Measurements from ENCODE around the gene WNT8B.

The WNT8B gene

DNA sequence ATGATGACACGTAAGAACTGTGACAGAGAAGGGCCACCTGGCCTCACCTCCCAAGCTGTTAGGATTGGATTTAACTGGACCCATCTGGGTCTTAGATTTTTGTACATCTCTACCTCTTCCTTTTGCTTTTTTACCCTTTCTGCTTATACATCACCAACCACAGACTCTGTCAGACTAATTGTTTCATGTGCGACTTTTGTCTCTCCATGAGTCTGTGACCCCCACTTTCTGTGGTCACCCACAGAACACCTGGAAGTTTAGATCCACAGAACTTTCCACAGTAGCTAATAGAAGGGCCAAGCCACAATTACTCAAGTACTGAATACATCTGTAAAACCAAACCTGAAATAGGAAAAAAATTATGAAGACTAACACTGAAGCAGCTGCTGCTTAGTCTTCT, 33.8 kb downstream of the WNT8B start:
- Histone ChIP-seq H3K36me3 (ENCODE audit: insufficient read depth, low read length) (peaks cover 59% of the 10 kb centered on the region; the same call in 1 of the 2 replicates), H2AFZ (ENCODE audit: low read length) (no peak overlapping the region), H3K4me2 (ENCODE audit: low read depth, low read length, poor library complexity, severe bottlenecking) (no peak overlapping the region), H4K20me1 (ENCODE audit: insufficient read depth, low read length, poor library complexity, severe bottlenecking) (no peaks in the 10 kb centered on the region), H3F3A (ENCODE audit: low read depth) (no peaks in the 10 kb centered on the region), H3K79me2 (ENCODE audit: insufficient read depth, low read length) (no peaks in the 10 kb centered on the region), H3K9ac (ENCODE audit: low read depth, low read length, poor library complexity, severe bottlenecking) (no peak overlapping the region), H3K27me3 (ENCODE audit: insufficient read depth, low read length, poor library complexity, severe bottlenecking) (no peaks in the 10 kb centered on the region), H3K9me2 (replicated peaks; ENCODE audit: low read depth, low read length) (no peaks in the 10 kb centered on the region), H3K4me3 (ENCODE audit: low read length, poor library complexity, severe bottlenecking) (no peak overlapping the region), H3K9me3 (ENCODE audit: insufficient read depth, low read depth, low read length) (no peaks in the 10 kb centered on the region), H3K4me1 (ENCODE audit: insufficient read depth, low read length, poor library complexity, severe bottlenecking) (peaks cover 19% of the 10 kb centered on the region)
- TF ChIP-seq, protein P1, sequence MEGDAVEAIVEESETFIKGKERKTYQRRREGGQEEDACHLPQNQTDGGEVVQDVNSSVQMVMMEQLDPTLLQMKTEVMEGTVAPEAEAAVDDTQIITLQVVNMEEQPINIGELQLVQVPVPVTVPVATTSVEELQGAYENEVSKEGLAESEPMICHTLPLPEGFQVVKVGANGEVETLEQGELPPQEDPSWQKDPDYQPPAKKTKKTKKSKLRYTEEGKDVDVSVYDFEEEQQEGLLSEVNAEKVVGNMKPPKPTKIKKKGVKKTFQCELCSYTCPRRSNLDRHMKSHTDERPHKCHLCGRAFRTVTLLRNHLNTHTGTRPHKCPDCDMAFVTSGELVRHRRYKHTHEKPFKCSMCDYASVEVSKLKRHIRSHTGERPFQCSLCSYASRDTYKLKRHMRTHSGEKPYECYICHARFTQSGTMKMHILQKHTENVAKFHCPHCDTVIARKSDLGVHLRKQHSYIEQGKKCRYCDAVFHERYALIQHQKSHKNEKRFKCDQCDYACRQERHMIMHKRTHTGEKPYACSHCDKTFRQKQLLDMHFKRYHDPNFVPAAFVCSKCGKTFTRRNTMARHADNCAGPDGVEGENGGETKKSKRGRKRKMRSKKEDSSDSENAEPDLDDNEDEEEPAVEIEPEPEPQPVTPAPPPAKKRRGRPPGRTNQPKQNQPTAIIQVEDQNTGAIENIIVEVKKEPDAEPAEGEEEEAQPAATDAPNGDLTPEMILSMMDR (conservative IDR thresholded peaks at IDR 0.05; ENCODE audit: low read length) = no peak
- TF ChIP-seq EZH2phosphoT487 (IDR thresholded peaks at IDR 0.05; ENCODE audit: borderline replicate concordance) = no peak

- H2AFZ ChIP-seq (ENCODE audit: low read length) = no peak overlapping the region
- TF ChIP-seq, protein P1 (conservative IDR thresholded peaks at IDR 0.05; ENCODE audit: low read length) = no peak
- no peak for TF ChIP-seq EZH2phosphoT487 (IDR thresholded peaks at IDR 0.05; ENCODE audit: borderline replicate concordance)
- H3K4me2 ChIP-seq (ENCODE audit: low read depth, low read length, poor library complexity, severe bottlenecking) = peak overlapping the region; percentile 25
Observed at GRCh38 chr10:100498059-100498458, 35.2 kb downstream of the WNT8B start.

DNA sequence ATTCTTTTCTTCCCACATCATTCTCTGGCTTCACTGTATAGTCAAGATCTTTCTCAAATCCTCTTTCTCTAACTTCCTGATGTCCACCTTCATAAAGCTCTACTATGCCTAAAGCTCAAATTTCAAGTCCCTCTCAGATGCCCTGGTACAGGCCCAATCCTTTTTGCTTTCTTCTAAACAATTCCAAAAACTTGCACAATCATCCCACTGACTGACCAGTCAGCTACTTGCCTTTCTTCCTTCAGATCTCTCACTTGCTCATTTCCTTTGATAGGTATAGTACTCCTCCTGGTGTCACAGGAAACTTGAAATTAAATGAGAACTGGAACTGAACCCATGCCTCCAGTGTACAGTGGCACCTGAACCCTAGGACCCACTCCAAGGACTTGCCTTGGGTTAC, 38.6 kb downstream of the WNT8B start:
- H3K27me3 ChIP-seq (ENCODE audit: insufficient read depth, low read length, poor library complexity, severe bottlenecking) = no peaks in the 10 kb centered on the region
- no peaks in the 10 kb centered on the region for H3K9me2 ChIP-seq (replicated peaks; ENCODE audit: low read depth, low read length)
- peaks cover 43% of the 10 kb centered on the region; the same call in 1 of the 2 replicates for H3K36me3 ChIP-seq (ENCODE audit: insufficient read depth, low read length)
- no peak overlapping the region for H3K9ac ChIP-seq (ENCODE audit: low read depth, low read length, poor library complexity, severe bottlenecking)
- TF ChIP-seq, protein P1 (conservative IDR thresholded peaks at IDR 0.05; ENCODE audit: low read length) = no peak
- no peak for TF ChIP-seq EZH2phosphoT487 (IDR thresholded peaks at IDR 0.05; ENCODE audit: borderline replicate concordance)
- no peak overlapping the region for H3K4me2 ChIP-seq (ENCODE audit: low read depth, low read length, poor library complexity, severe bottlenecking)
- no peak overlapping the region for H2AFZ ChIP-seq (ENCODE audit: low read length)
- H3K79me2 ChIP-seq (ENCODE audit: insufficient read depth, low read length) = peaks cover 12% of the 10 kb centered on the region; the same call in 1 of the 2 replicates
- H3K9me3 ChIP-seq (ENCODE audit: insufficient read depth, low read depth, low read length) = no peaks in the 10 kb centered on the region
- no peaks in the 10 kb centered on the region for H4K20me1 ChIP-seq (ENCODE audit: insufficient read depth, low read length, poor library complexity, severe bottlenecking)
- no peak overlapping the region for H3K4me3 ChIP-seq (ENCODE audit: low read length, poor library complexity, severe bottlenecking)
- peaks cover 46% of the 10 kb centered on the region for H3K4me1 ChIP-seq (ENCODE audit: insufficient read depth, low read length, poor library complexity, severe bottlenecking)
- no peaks in the 10 kb centered on the region for H3F3A ChIP-seq (ENCODE audit: low read depth)

More at GRCh38 chr10:100498059-100498458, 35.2 kb downstream of the WNT8B start:
- no peaks in the 10 kb centered on the region for H3K9me3 ChIP-seq (ENCODE audit: insufficient read depth, low read depth, low read length)
- H3K79me2 ChIP-seq (ENCODE audit: insufficient read depth, low read length) = no peaks in the 10 kb centered on the region
- H3K27me3 ChIP-seq (ENCODE audit: insufficient read depth, low read length, poor library complexity, severe bottlenecking) = no peaks in the 10 kb centered on the region
- no peaks in the 10 kb centered on the region for H3K9me2 ChIP-seq (replicated peaks; ENCODE audit: low read depth, low read length)
- no peak overlapping the region for H3K4me3 ChIP-seq (ENCODE audit: low read length, poor library complexity, severe bottlenecking)
- H3K9ac ChIP-seq (ENCODE audit: low read depth, low read length, poor library complexity, severe bottlenecking) = no peak overlapping the region
- H4K20me1 ChIP-seq (ENCODE audit: insufficient read depth, low read length, poor library complexity, severe bottlenecking) = no peaks in the 10 kb centered on the region
- H3K36me3 ChIP-seq (ENCODE audit: insufficient read depth, low read length) = peaks cover 66% of the 10 kb centered on the region; the same call in 1 of the 2 replicates
- H3K4me1 ChIP-seq (ENCODE audit: insufficient read depth, low read length, poor library complexity, severe bottlenecking) = peaks cover 26% of the 10 kb centered on the region
- no peaks in the 10 kb centered on the region for H3F3A ChIP-seq (ENCODE audit: low read depth)
